GM19240 (cell line): ENCODE data around the gene CAPN3.

Experiments used
- DNase-seq: peaks from one replicate; pipeline ENCODE4 v3.0.0; 2011; ENCODE audit warnings: low spot score; ENCODE audit not compliant: insufficient read length

Gene CAPN3

DNA sequence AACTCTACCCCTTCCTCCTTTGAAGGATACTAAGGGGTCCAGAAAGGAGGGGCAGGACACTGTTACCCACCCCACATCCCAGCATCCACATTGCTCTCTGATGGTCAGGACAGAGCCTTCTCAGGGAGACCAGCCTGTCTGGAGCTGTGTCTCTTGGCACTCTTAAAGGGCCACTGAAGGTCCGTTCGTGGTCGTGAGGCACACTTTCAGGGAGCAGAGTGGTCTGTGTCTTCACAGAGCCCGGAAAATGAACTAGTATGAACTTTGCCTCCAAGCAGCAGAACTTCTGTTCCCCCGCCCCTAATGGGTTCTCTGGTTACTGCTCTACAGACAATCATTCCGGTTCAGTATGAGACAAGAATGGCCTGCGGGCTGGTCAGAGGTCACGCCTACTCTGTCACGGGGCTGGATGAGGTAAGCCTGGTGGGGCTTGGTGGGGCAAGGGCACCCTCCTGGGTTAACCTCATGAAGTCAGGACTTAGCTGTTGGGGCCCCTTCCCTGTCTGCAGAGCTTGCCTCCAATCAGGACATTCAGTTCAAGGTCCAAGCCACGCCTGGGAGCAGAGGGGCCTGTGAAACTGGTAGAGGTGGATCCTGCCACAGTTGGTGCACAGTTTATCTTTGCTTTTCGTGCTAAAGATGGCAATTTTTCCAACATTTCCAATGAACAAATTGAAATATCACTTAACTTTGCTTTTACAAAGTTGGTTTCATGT is 33.2 kb downstream of the CAPN3 start:
- DNase-seq = no peak

DNA sequence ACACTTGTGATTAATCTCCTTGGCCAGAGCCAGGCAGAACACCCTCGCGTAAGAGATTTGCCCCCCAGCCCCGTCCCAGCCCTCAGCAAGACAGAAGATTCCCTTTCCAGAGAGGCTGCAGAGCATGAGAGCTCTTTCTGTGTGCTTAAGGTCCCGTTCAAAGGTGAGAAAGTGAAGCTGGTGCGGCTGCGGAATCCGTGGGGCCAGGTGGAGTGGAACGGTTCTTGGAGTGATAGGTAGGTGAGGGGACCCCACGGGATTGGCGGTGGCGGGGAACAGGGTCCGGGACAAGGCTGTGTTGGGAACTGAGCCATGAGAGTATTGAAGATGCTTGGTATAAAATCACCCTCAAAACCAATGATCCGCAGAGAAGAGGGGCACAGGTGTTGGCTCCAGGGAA is 34.8 kb downstream of the CAPN3 start:
- no peak for DNase-seq

DNA sequence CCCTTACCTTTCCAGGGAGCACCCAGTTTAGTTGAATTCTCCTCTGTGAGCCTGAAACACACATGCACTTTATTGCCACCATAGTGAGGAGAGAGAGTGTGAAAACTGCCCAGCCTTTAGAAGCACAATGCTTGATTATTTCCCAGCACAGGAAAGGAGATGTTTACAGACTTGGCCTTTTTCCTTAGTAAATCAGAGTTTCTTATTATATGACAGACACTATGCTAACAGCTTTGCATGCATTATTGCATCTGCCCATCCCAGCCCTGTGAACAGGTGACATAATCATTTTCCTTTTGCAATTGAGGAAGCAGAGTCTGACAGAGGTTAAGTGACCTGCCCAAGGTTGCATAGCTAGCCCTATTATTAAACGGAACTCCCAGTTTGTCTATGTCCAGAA is 36.5 kb downstream of the CAPN3 start:
- no peak for DNase-seq

DNA sequence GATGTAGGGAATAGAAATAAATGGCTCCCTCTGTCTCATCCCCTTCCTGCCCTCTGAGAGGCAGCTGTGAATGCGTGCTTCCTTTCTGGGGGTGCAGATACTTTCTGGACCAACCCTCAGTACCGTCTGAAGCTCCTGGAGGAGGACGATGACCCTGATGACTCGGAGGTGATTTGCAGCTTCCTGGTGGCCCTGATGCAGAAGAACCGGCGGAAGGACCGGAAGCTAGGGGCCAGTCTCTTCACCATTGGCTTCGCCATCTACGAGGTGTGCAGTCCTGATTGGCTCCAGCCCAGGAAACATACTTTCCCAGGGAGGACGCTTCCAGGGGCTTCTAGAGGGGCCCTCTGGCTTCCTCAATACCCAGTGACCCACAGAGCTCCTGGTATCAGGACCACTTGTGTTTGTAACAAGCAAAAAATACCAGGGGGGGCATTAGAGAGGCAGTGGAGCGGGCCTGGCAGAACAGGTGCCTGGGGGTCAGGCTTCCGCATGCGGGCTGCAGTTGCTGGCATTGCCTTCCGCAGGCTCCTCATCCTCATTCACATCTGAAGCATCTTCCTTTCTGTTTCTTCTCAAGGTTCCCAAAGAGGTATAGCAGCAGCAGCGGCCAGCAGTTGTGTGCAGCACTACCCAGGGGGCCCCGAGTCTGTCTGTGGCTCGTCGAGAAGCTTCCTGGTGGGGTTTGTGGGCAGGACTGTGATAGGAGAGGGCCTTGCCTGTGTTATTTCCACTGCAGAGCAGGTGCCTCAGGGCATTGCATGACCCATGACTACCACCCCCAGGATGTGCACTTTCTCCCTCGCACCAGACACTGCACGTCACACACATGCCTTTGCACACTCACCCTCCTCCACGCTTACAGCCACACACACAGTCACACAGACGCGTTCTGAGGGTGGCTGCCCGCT is 42.5 kb downstream of the CAPN3 start:
- DNase-seq = peak; percentile 64

DNA sequence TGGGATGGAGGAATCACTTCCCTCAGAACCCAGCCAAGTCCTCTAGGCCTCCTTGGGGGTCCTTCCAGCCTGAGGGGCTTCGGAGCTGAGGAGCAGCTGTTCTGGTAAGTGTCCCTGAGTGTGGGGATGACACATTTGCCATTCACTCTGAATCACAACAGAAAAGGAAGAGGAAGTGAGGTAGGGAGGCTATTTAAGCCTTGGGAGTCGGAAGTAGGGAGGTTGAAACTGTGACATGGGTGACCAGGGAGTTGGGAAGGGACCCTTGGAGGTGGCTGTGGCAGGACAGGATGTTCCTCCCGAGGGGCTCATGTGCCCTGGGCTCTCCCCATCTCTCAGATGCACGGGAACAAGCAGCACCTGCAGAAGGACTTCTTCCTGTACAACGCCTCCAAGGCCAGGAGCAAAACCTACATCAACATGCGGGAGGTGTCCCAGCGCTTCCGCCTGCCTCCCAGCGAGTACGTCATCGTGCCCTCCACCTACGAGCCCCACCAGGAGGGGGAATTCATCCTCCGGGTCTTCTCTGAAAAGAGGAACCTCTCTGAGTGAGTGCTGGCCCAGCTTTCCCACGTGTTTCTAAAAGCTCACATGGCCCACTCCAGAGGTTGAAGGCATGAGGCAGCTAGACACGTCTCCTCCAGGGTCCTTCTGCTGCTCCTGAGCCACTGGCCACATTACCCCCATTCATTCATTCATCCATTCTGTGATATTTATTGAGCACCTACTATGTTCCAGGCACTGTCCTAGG is 43.3 kb downstream of the CAPN3 start:
- no peak for DNase-seq

DNA sequence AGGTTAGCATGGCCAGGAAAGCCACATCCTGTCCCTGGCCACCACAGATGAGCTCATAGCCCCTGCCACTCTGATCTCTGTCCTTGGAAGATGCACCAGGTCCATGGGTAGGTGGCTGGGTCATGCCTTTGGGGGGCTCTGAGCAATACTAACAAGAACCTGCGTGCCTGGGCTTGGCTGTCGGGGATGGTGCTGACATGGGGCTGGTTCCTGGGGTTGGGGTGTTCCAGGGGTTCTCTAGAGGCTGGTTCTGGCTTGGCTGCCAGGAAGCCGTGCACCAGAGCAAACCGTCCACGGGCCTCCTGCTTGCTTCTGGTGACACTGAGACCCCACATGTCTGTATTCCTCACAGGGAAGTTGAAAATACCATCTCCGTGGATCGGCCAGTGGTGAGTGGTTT is 44.1 kb downstream of the CAPN3 start:
- DNase-seq = no peak

DNA sequence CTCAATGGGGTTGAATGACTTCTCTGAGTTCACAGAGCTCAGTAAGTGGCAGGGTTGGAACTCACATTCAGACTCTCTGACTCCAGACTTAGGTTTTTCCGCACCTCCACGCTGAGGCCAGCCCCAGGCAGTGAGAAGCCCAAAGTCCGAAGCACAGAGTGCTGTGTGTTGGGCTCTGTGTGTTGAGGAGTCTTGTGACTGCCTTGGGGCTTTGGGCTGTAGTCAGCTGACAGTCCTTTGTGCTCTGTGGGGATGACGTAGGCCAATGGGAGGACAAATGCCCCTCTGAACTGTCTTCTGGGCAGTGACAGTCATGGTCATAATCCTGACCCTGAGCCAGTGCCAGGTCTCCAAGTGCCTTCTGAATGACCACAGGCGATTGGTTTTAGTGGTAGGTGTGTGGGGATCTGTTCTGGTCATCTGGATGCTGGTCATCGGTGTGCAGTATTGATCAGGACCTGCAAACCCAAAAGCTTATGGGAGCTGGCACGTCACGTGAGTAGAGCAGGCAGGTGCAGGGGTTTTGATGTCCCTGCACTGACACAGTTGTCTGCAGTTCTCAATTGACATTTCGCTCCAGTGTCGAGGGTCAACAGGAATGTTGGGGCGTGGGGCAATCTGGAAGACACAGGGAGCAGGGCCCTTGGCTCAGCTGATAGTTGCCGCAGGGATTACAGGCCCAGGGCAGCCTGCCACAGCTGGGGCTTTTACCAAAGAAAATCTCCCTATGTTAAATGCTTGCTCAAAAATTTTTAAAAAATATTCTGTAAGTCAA is 45.3 kb downstream of the CAPN3 start:
- no peak for DNase-seq

DNA sequence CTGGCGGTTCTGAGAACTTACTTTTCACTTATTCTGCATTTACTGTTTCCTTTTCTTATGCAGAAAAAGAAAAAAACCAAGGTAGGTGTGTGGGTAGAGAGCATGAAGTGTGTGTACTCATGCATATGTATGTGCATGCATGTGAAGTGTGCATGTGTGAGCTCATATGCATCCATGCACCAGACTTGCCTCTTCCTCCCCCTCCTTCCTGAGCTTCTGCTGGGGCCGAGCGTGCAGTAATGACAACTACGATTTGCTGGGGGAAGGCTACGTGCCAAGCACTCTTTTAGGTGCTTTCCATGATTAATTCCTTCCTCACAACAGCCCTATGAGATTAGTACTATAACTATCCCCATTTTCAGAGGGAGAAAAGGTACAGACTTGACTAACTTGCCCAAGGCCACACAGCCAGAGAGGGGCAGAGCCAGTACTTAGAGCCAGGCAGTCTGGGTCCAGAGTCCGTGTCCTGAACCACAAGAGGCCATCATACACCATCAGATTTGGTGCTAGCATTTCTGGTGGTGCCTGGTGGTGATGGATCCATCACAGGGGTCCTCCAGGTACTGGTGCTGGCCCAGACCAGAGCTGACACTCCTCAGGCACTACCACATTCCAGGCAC is 46.7 kb downstream of the CAPN3 start:
- no peak for DNase-seq

DNA sequence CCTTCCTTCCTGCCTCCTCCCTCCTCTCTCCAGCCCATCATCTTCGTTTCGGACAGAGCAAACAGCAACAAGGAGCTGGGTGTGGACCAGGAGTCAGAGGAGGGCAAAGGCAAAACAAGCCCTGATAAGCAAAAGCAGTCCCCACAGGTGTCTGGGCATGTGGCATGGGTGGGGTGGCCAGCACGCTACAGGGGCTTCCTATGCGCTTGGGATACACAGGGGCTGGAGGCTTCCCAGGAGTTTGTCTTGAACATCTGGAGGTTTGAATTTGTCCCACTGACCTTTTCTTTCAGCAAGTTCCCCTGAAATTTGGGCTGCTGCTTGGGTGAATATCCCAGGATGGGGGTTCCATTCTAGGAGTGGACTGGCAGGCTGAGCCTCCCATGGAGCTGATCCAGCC is 48.9 kb downstream of the CAPN3 start:
- no peak for DNase-seq

DNA sequence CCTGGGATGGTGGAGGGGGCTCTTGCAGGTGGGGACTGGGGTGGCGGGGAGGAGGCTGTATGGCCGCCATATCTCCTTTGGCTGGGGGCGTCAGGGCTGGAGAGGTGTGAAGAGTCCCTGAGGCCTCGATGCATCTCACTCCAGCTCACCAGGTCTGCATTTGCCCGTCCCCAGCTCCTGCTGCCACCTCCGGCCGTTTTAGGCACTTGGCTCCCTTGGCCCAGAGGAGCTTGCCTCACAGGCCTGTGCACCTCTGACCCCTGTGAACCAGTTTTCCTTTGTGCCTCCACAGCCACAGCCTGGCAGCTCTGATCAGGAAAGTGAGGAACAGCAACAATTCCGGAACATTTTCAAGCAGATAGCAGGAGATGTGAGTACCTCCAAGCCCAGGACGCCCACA is 49.7 kb downstream of the CAPN3 start:
- DNase-seq = no peak

DNA sequence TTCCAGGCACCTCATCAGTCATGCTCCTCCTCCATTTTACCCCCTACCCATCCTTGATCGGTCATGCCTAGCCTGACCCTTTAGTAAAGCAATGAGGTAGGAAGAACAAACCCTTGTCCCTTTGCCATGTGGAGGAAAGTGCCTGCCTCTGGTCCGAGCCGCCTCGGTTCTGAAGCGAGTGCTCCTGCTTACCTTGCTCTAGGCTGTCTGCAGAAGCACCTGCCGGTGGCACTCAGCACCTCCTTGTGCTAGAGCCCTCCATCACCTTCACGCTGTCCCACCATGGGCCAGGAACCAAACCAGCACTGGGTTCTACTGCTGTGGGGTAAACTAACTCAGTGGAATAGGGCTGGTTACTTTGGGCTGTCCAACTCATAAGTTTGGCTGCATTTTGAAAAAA is 52.6 kb downstream of the CAPN3 start:
- no peak for DNase-seq

DNA sequence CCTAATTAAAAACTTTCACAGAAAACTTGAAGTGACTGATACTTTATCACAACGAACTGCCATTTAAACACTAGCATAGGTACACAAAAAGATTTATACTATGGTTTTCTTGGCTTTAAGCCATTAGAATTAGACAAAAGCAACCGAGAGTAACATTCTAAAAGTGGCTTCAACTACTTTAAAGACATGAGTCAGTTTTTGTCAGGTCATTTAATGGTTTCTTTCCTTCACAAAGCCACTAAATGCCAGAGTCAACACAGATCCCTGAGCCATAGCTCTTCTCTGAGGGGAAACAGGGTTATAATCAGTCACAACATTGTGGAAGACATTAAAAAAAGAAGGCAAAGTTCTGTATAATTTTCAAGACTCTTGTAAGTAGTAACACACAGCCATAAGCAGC is 54.6 kb downstream of the CAPN3 start:
- DNase-seq = no peak

DNA sequence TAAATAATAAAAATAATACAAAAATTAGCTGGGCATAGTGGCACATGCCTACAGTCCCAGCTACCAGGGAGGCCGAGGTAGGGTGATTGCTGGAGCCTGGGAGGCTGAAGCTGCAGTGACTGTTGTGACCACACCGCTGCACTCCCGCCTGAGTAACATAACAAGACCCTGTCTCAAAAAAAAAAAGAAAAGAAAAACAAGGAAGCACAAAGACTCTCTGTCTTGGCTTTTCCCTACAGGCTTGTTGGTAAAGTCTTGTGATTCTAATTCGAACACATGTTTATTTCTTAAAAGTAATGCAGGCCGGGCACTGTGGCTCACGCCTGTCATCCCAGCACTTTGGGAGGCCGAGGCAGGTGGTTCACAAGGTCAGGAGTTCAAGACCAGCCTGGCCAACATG is 60.1 kb downstream of the CAPN3 start:
- no peak for DNase-seq

DNA sequence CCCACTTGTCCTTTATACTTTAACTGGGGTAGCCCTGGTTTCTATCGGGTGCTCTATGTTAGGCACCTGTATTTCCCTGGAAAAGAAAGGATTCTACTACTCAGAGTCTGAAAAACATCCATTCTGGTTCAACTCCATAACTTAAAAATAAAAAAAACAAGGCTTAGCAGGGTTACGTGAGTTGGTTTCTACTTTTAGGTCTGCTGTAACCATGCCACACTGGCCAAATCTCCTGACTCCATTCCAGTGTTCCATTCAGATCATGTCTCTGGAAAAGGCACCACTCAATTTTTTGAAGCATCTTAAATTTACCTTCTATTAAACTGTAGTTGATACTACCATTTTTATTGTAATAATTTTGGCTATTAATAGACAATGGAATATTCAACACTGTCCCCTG is 62.1 kb downstream of the CAPN3 start:
- no peak for DNase-seq

DNA sequence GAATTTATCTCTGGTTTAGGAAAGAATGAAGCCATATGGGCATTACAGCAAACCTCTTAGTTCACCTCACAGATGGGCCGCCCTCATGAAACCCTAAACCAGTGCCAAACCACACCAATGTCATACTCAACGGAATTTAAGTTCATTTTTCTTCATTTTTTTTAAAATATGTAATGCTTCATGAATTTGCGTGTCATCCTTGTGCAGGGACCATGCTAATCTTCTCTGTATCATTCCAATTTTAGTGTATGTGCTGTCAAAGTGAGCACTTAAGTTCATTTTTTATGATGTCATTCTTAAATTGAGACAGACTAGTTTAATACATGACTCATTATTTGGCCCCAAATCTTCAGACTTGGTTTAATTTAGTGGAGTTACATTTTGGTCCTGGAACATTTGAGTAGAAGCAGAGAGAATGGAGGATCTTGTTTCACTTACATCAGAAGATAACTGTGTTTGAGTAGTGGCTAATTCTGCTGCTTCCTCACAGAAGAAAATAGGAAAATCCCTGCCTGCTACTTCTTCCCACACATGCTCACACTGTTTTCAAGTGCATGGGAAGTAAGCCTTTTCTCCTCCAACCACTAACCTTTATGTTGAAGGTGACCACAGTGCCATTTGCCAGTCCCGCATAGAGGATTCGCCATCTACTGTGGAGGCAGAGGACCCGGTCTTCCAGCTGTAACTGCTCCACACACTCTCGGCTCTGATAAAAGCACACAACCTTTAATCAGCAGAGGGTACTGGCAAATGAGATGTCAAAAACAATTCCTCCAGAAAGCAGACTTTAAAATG is 68.3 kb downstream of the CAPN3 start:
- no peak for DNase-seq

DNA sequence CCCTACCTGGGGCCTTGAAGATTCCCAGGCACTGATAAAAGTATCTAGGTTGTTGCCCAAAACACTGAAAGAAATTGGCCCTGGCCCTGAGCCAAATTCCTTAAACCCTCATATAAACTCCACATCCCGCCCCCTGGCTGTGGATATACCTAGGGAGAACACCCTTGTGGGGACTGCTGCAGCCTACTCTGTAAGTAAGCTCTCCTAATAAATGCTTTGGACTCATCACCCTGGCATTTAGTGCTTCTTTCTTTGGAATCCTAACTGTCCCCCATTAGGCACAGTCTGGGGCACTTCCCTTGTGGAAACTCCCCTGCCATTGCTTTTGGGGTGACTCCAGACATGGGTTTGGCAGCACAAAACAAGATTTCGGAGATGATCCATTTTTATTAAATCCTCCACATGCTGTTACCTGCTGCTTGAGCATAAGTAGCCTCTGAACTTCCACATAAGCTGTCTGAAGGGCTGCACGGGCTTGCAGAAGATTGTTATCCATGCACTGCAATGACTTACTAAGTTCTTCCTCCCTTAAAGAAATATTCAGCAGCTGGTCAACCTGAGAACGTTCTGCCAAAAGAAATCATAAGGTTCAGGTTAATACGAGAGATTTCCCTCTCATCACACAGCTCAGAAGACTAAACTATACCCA is 85.2 kb downstream of the CAPN3 start:
- DNase-seq = no peak

DNA sequence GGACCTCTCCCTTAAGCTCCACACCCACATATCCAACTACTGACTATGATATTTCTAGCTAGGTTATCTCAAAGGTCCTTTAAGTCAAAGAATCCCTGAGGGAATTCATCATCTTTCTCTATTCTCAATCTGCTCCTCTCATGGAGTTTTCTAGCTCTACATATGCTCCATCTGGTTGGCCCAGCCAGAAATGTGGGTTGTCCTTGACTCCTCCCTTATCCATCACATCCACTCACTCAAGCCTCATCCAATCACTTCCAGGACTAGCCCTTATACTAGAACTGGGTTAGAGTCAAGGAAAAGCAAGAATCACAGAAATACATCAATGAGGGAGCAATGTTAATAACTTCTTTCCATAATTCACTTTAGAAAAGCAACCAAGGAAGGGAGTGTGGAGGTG is 86.2 kb downstream of the CAPN3 start:
- DNase-seq = no peak

DNA sequence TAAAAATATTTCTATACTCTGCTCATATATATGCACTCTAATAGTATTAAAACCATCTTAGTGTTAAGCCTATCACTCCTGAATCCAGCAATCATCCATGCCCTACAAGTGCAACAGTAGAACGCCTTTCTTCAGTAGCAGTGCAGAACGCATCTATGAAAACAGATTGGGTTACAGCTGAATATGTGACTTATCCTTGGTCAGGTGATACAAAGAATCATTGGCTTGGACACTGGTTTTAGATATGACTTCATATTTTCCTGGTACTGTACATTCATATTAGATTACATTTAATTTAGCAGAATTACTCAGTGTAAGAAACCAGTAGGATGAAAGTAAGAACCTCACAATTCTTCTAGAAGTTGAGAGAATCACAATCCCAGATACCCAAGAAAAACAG is 88.3 kb downstream of the CAPN3 start:
- DNase-seq = no peak

DNA sequence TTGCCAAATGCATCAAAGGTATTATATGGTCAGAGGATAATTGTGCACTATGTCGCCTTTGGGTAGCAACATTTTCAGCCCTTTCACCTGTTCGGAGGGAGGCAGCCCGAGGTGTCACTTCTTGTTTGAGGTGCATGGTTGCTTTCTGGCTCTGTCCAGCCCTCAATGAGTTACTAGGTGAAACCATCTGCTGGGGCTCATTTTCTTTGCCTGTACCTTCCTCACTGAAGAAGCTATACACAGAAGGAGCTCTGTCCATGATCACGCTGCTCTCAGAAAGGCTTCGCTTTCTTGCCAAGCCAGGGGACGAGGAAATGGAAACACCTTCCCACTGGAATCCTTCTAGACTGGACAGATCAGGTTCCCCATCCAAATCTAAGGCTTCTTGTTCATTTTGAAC is 89.0 kb downstream of the CAPN3 start:
- no peak for DNase-seq
